Heart left ventricle (tissue), 16 donors: ENCODE measurements around the gene MPLKIP. TPM values are rescaled to one million over a fixed set of nuclear protein-coding genes. Genes with fewer than 3 reads are reported as not detected.
"Not testable (repeated sequence)": the region's sequence is repeated elsewhere in the genome, so short reads cannot be mapped to it uniquely, and the experiment has no call there.

Experiments
- ATAC-seq, 4 donors: fragments of 200-7000 bp; cut with Tn5 transposase; one replicate each; pipeline ENCODE4 v1.9.1; 2020 to 2022; ENCODE audit warnings: moderate library complexity in 4 of 4, mild to moderate bottlenecking in 3 of 4, moderate number of reproducible peaks in 1 of 4
- DNase-seq, 5 donors: peaks; one replicate each; pipeline ENCODE4 v3.0.0-alpha.2; 2020
- H3K27ac ChIP-seq, 12 donors: fragments of 200-600 bp; sonication (generic) in 4 of 12; one replicate each; pipeline versions ENCODE4 v1.5.0 to v1.8.0; 2016 to 2022; ENCODE audit warnings: mild to moderate bottlenecking in 2 of 12
- H3K27me3 ChIP-seq, 9 donors: fragments of 200-600 bp; sonication (generic) in 2 of 9; one replicate each; pipeline versions ENCODE4 v1.5.1 to v1.8.0; 2016 to 2022; ENCODE audit warnings: mild to moderate bottlenecking in 3 of 9
- H3K36me3 ChIP-seq, 9 donors: fragments of 200-600 bp; sonication (generic) in 2 of 9; one replicate each; pipeline versions ENCODE4 v1.5.0 to v1.8.0; 2018 to 2022; ENCODE audit warnings: mild to moderate bottlenecking in 2 of 9
- H3K4me1 ChIP-seq, 12 donors: fragments of 200-600 bp; sonication (generic) in 4 of 12; one replicate each; pipeline versions ENCODE4 v1.5.0 to v1.8.0; 2016 to 2022; ENCODE audit warnings: mild to moderate bottlenecking in 3 of 12
- H3K4me3 ChIP-seq, 12 donors: fragments of 200-600 bp; sonication (generic) in 4 of 12; one replicate each; pipeline versions ENCODE4 v1.5.0 to v1.8.0; 2017 to 2022; ENCODE audit warnings: mild to moderate bottlenecking in 9 of 12, moderate library complexity in 4 of 12
- H3K9me3 ChIP-seq, 12 donors: fragments of 200-600 bp; sonication (generic) in 4 of 12; one replicate each; pipeline versions ENCODE4 v1.5.0 to v1.8.0; 2016 to 2022; ENCODE audit warnings: mild to moderate bottlenecking in 1 of 12
- CTCF ChIP-seq, 12 donors: fragments of 200-600 bp; sonication (generic) in 4 of 12; IDR thresholded peaks; one replicate each; pipeline versions ENCODE4 v1.5.0 to v1.8.0; 2018 to 2022; ENCODE audit warnings: antibody characterized with exemption in 12 of 12, mild to moderate bottlenecking in 5 of 12
- POLR2A ChIP-seq, 2 donors: fragments of 450-650 bp; IDR thresholded peaks; one replicate each; pipeline ENCODE4 v1.6.1; 2017; ENCODE audit warnings: antibody characterized with exemption in 2 of 2, mild to moderate bottlenecking in 2 of 2, moderate library complexity in 2 of 2
- WGBS, 4 donors: extraction: QIAGEN DNeasy Blood & Tissue Kit in 2 of 4; methylation state at CpG; one replicate each; pipeline versions ENCODE4 v1.1.5 to v1.1.7; 2013 to 2018; 5-methylcytosine and 5-hydroxymethylcytosine counted together
- intact Hi-C, 10 donors: fragments of 100-400 bp; cut with DNase I; formaldehyde crosslinking; loops; one replicate each; pipeline versions ENCODE4 v1.11.1 to v1.14.2; 2022
- polyA plus RNA-seq, 2 donors: library from polyadenylated mRNA; stranded (reverse); fragments of 200-250 nt; gene quantifications; one replicate each; pipeline ENCODE4 v1.2.3, GENCODE V29; 2013
- total RNA-seq, 9 donors: library from RNA; depleted of rRNA in 2 of 9; stranded (reverse); fragments of >200 nt in 2 of 9; fragmentation: NEBNext Ultra II Directional in 3 of 9; extraction: Animal tissue kit (Norgen Biotek cat#: 25700) in 3 of 9; gene quantifications; one replicate each; pipeline versions ENCODE4 v1.1.0 to v1.2.4, GENCODE V29; 2016 to 2023
- donor health status: ischemic (EF 13 %, LVEDD 7.1; RV severe dilation, severe dysfunction).
- donor health status: healthy with polysubstance abuse.
- donor health status: DM: no; HTN: yes; CAD: no.
- donor health status: DM: no; HTN: no; CAD: no.
- donor health status: ischemic (EF 25% LVEDD 6.9; RV normal size, moderate dysfunction).
- donor health status: ischemic (EF 25% LVEDD 5.7; RV mildly dilated, moderate dysfunction).
- donor health status: healthy.
- donor health status: DM: yes; HTN: yes; CAD: no.
- donor health status: ischemic (EF 35%, LVEDD 5.7; RV mildly dilated, moderate dysfunction).
- donor health status: nonischemic (EF 11% LVEDD 7.7; RV severe dilation, severe dysfunction).
- donor health status: DM: yes; HTN: yes; CAD: no.
- donor health status: PGD.
- donor health status: ischemic (EF 29% LVEDD 5.4; RV normal size, mild dysfunction).
- donor health status: nonischemic (EF 23%, LVEDD 6.1; RV moderate dilation, normal function).

The MPLKIP gene
- total and polyA plus RNA-seq, 11 donors, result 12.0 to 25.6 (median 17.4) TPM

DNA sequence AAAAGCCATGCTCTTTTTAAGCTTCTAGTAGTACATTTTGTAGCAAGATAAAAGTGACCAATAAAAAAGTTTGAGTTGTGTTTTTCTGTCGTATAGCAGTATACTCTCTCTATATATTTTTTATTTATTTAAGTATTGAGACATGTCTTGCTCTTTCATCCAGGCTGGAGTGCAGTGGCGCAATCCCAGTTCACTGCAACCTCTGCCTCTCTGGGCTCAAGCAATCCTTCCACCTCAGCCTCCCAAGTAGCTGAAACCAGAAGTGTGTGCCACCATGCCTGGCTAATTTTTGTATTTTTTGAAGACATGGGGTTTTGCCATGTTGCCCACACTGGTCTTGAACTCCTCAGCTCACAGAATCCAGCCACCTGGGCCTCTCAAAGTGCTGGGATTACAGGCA lies 3.1 kb upstream of the MPLKIP start:
- whole genome bisulfite sequencing, 4 donors, result 92 to 98% (median 95%) methylated on average over 2 of the region's 2 CpGs
- intact Hi-C loops, result loop anchor here in 4 of 10 donors (5.0 to 10.0 kb wide), 3 partner anchors 183 to 243 kb away; partner anchors contain the start of gene CDK13 (in 2 of the 4)
- TF ChIP-seq POLR2A (IDR thresholded peaks at IDR 0.05), result no peak
- no peak for TF ChIP-seq CTCF (IDR thresholded peaks at IDR 0.05)
- H3K4me3 ChIP-seq, result no peak overlapping the region
- H3K27ac ChIP-seq, result no peak overlapping the region
- ATAC-seq (no peak), DNase-seq (no peak)
- no peaks in the 10 kb centered on the region for H3K27me3 ChIP-seq
- no peaks in the 10 kb centered on the region for H3K9me3 ChIP-seq
- peaks cover 5 to 21% (median 11%) of the 10 kb centered on the region in 12 donors for H3K4me1 ChIP-seq
- no peaks in the 10 kb centered on the region for H3K36me3 ChIP-seq

DNA sequence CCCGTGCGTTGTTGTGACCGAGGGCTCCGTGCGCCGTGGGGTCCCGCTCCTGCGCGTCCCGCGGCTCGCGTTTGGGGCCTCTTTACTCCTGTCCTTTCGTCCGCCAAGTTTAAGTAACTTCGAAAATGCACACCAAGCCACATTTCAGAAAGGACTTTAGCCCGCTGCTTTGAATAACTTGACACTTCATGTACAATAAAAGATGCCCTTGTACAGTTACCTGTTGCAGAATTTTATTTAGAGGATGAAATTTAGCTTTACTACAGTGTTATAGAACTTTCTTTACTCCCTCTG lies 842 bp upstream of the MPLKIP start:
- DNase-seq (no peak), ATAC-seq (no peak)
- peak overlapping the region; percentile 69 to 100 (median 94) for H3K4me3 ChIP-seq
- H3K27ac ChIP-seq, result peak overlapping the region in 11 of 12 donors; percentile 82 to 98 (median 94)
- 2 to 6% (median 4%) methylated on average over 13 to 17 of the region's 17 CpGs for WGBS, 4 donors
- peaks cover 5 to 35% (median 24%) of the 10 kb centered on the region in 12 donors for H3K4me1 ChIP-seq
- H3K27me3 ChIP-seq, result no peaks in the 10 kb centered on the region
- TF ChIP-seq POLR2A (IDR thresholded peaks at IDR 0.05), result no peak
- TF ChIP-seq CTCF (IDR thresholded peaks at IDR 0.05), result no peak
- intact Hi-C loops, result loop anchor here in 4 of 10 donors (5.0 to 10.0 kb wide), 3 partner anchors 180 to 240 kb away; partner anchors contain the start of gene CDK13 (in 2 of the 4)
- no peaks in the 10 kb centered on the region for H3K9me3 ChIP-seq
- peaks cover 0 to 1% (median 0%) of the 10 kb centered on the region in 9 donors for H3K36me3 ChIP-seq

GRCh38 chr7:40133561-40134427 lies 628 bp downstream of the MPLKIP start:
- Histone ChIP-seq H3K27me3 (no peaks in the 10 kb centered on the region), H3K27ac (peak overlapping the region; percentile 82 to 98 (median 94)), H3K4me1 (peaks cover 5 to 36% (median 24%) of the 10 kb centered on the region in 12 donors), H3K4me3 (peak overlapping the region; percentile 69 to 100 (median 94)), H3K36me3 (peaks cover 0 to 6% (median 0%) of the 10 kb centered on the region in 9 donors), H3K9me3 (no peaks in the 10 kb centered on the region)
- no peak for DNase-seq
- 1 to 2% (median 1%) methylated on average over 25 to 36 of the region's 36 CpGs for WGBS, 4 donors
- intact Hi-C loops, result loop anchor here in 5 of 10 donors (1.0 to 10.0 kb wide), 5 partner anchors 179 to 239 kb away; partner anchors contain the start of gene CDK13 (in 2 of the 5)
- peak; percentile 64 to 84 (median 78) for ATAC-seq
- TF ChIP-seq POLR2A (IDR thresholded peaks at IDR 0.05) (no peak), CTCF (IDR thresholded peaks at IDR 0.05) (no peak)

DNA sequence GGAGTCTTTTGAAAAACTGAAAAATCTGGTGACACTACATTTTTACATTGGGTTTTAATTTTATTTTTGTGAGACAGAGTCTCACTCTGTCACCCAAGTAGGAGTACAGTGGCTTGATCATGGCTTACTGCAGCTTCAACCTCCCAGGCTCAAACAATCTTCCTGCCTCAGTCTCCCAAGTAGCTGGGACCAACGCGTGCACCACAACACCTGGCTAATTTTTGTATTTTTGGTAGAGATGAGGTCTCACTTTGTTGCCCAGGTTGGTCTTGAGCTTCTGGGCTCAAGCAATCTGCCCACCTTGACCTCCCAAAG lies 11.5 kb downstream of the MPLKIP start:
- no peak overlapping the region for H3K27ac ChIP-seq
- intact Hi-C loops, result no loop called here
- TF ChIP-seq CTCF (IDR thresholded peaks at IDR 0.05), result no peak
- no peak for TF ChIP-seq POLR2A (IDR thresholded peaks at IDR 0.05)
- ATAC-seq, result no peak
- H3K4me1 ChIP-seq, result peaks cover 0 to 3% (median 0%) of the 10 kb centered on the region in 12 donors
- H3K27me3 ChIP-seq, result no peaks in the 10 kb centered on the region
- WGBS, 4 donors, result 87 to 100% (median 96%) methylated on average over 2 of the region's 2 CpGs
- no peaks in the 10 kb centered on the region for H3K9me3 ChIP-seq
- H3K36me3 ChIP-seq, result peaks cover 0 to 3% (median 0%) of the 10 kb centered on the region in 9 donors
- no peak for DNase-seq
- no peak overlapping the region for H3K4me3 ChIP-seq

DNA sequence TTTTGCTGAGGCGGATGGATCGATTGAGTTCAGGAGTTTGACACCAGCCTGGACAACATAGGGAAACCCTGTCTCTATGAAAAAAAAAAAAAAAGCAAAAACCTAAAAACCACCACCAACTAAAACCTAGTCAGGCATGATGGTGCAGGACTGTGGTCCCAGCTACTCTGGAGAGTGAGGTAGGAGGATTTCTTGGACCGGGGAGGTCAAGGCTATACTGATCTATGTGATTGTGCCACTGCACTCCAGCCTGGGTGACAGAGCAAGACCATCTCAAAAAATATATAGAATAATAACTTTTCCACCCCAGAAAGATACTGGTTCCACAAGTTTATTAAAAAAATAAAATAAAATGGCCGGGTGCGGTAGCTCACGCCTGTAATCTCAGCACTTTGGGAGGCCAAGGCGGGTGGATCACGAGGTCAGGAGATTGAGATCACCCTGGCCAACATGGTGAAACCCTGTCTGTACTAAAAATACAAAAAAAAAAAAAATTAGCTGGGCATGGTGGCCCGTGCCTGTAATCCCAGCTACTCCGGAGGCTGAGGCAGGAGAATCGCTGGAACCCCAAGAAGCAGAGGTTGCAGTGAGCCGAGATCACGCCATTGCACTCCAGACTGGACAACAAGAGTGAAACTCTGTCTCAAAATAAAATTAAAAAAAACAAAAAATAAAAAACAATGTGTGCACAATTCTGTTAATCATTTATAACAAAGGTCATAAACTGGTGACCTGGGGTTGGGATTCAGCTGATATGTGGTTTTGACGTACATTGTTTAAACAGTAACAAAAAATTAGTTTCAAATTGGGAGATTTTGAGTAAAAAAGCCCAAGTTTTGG lies 12.1 kb downstream of the MPLKIP start:
- H3K4me1 ChIP-seq, H3K9me3 ChIP-seq, H3K27ac ChIP-seq, ATAC-seq, H3K27me3 ChIP-seq, DNase-seq, H3K36me3 ChIP-seq, intact Hi-C loops, H3K4me3 ChIP-seq: not testable (repeated sequence)
- 95 to 97% (median 96%) methylated on average over 14 of the region's 14 CpGs for WGBS, 4 donors
